Kidney (tissue), 14 donors: ENCODE measurements around the gene ZFR2. TPM values are rescaled to one million over a fixed set of nuclear protein-coding genes. Genes with fewer than 3 reads are reported as not detected.

Experiments
- DNase-seq, 5 donors: peaks; one replicate each; pipeline ENCODE4 v3.0.0-alpha.2; 2013 to 2020
- FAIRE-seq: peaks from 2 replicates; lab custom pipeline; 2012; peaks lifted over from hg19 to GRCh38; lab: Jason Lieb, UNC
- H3K27ac ChIP-seq, 2 donors: one replicate each; pipeline ENCODE4 v1.7.0; 2013; ENCODE audit warnings: low read depth in 2 of 2, low read length in 2 of 2, inconsistent platforms in 1 of 2
- H3K27me3 ChIP-seq: one replicate; pipeline ENCODE4 v1.7.1; 2013; ENCODE audit warnings: low read length, inconsistent platforms; ENCODE audit not compliant: control insufficient read depth, insufficient read depth
- H3K36me3 ChIP-seq, 3 donors: one replicate each; pipeline versions ENCODE4 v1.7.0 to v1.7.1; 2013; ENCODE audit warnings: low read length in 3 of 3, control low read depth in 1 of 3, inconsistent platforms in 1 of 3; ENCODE audit not compliant: insufficient read depth in 3 of 3, control insufficient read depth in 2 of 3
- H3K4me1 ChIP-seq, 3 donors: one replicate each; pipeline versions ENCODE4 v1.7.0 to v1.7.1; 2013; ENCODE audit warnings: low read length in 3 of 3, inconsistent platforms in 1 of 3, low read depth in 1 of 3; ENCODE audit not compliant: control insufficient read depth in 2 of 3, insufficient read depth in 2 of 3
- H3K4me3 ChIP-seq, 3 donors: one replicate each; pipeline versions ENCODE4 v1.7.0 to v1.8.1; 2013; ENCODE audit warnings: low read length in 3 of 3, control low read depth in 1 of 3, inconsistent platforms in 1 of 3
- H3K9ac ChIP-seq, 3 donors: one replicate each; pipeline versions ENCODE4 v1.7.0 to v1.7.1; 2013; ENCODE audit warnings: low read length in 3 of 3, control low read depth in 1 of 3, inconsistent platforms in 1 of 3
- H3K9me3 ChIP-seq, 3 donors: one replicate each; pipeline versions ENCODE4 v1.7.0 to v1.7.1; 2013; ENCODE audit warnings: low read length in 3 of 3, control low read depth in 1 of 3, inconsistent platforms in 1 of 3; ENCODE audit not compliant: control insufficient read depth in 2 of 3, insufficient read depth in 1 of 3
- CTCF ChIP-seq: IDR thresholded peaks from 3 replicates; pipeline ENCODE4 v1.5.1; 2012; ENCODE audit warnings: mild to moderate bottlenecking, moderate library complexity, borderline replicate concordance; ENCODE audit not compliant: insufficient read depth; ENCODE audit errors: extremely low read depth
- intact Hi-C: fragments of 100-400 bp; cut with DNase I; formaldehyde crosslinking; loops from one replicate; pipeline ENCODE4 v1.11.1; 2022
- polyA plus RNA-seq: library from polyadenylated mRNA; stranded (reverse); fragments of 350-450 nt; fragmentation: Illumina TruSeq; extraction: RNeasy Lipid Tissue Mini Kit (QIAGEN cat#74804); gene quantifications from one replicate; pipeline ENCODE4 v1.2.3, GENCODE V29; 2014; ENCODE audit warnings: low read depth, low replicate concordance; ENCODE audit not compliant: insufficient read depth
- total RNA-seq: library from RNA; stranded (reverse); fragmentation: NEBNext Ultra II Directional; extraction: Animal tissue kit (Norgen Biotek cat#: 25700); gene quantifications from one replicate; pipeline ENCODE4 v1.2.1, GENCODE V29; 2021
- donor health status: control.
- donor health status: control.
- donor health status: control.
- donor health status: control.
- donor health status: control.
- donor health status: DM: yes; HTN: yes; CAD: no.
- donor health status: Normal renal cell carcinoma (clear cell type).

ZFR2 gene
- total and polyA plus RNA-seq, 2 donors from 2014 or later = 0.22 TPM; not detected in 1

GRCh38 chr19:3910105-3910504 is 41.3 kb upstream of the ZFR2 start:
- Histone ChIP-seq H3K9me3 (peaks cover 0 to 12% (median 0%) of the 10 kb centered on the region in 3 donors), H3K9ac (no peak overlapping the region), H3K27me3 (no peaks in the 10 kb centered on the region), H3K27ac (no peak overlapping the region), H3K4me1 (no peaks in the 10 kb centered on the region), H3K36me3 (no peaks in the 10 kb centered on the region), H3K4me3 (no peak overlapping the region)
- TF ChIP-seq CTCF = no peak
- FAIRE-seq (no peak), DNase-seq (no peak)
- intact Hi-C loops = no loop called here

GRCh38 chr19:3908266-3909054 is 39.6 kb upstream of the ZFR2 start:
- Histone ChIP-seq H3K9me3 (peaks cover 0 to 12% (median 0%) of the 10 kb centered on the region in 3 donors), H3K27me3 (no peaks in the 10 kb centered on the region), H3K9ac (no peak overlapping the region), H3K4me1 (no peaks in the 10 kb centered on the region), H3K27ac (no peak overlapping the region), H3K4me3 (no peak overlapping the region), H3K36me3 (no peaks in the 10 kb centered on the region)
- intact Hi-C loops = no loop called here
- no peak for FAIRE-seq
- TF ChIP-seq CTCF = no peak
- no peak for DNase-seq

GRCh38 chr19:3907626-3908265 is 38.9 kb upstream of the ZFR2 start:
- FAIRE-seq (no peak), DNase-seq (no peak)
- Histone ChIP-seq H3K27ac (no peak overlapping the region), H3K9me3 (peaks cover 0 to 12% (median 0%) of the 10 kb centered on the region in 3 donors), H3K9ac (no peak overlapping the region), H3K4me3 (no peak overlapping the region), H3K27me3 (no peaks in the 10 kb centered on the region), H3K4me1 (no peaks in the 10 kb centered on the region), H3K36me3 (no peaks in the 10 kb centered on the region)
- intact Hi-C loops = no loop called here
- no peak for TF ChIP-seq CTCF
